Measurements from ENCODE around the gene TPK1.

Gene TPK1

GRCh38 chr7:144791488-144791887 is 44.4 kb downstream of the TPK1 start:
- Histone ChIP-seq H2AFZ (ENCODE audit: low read length) (no peak overlapping the region), H3K27me3 (ENCODE audit: insufficient read depth, low read length) (no peaks in the 10 kb centered on the region), H3K4me1 (ENCODE audit: insufficient read depth, low read length, severe bottlenecking) (no peaks in the 10 kb centered on the region), H3K9me3 (ENCODE audit: low read length) (no peaks in the 10 kb centered on the region), H3K36me3 (ENCODE audit: insufficient read depth, low read length) (no peaks in the 10 kb centered on the region), H3K9me2 (ENCODE audit: low read depth, low read length) (no peaks in the 10 kb centered on the region), H3K4me3 (ENCODE audit: low read depth, low read length, poor library complexity, severe bottlenecking) (no peak overlapping the region), H3K4me2 (ENCODE audit: low read length) (no peak overlapping the region), H3K79me2 (ENCODE audit: insufficient read depth, low read length) (no peaks in the 10 kb centered on the region), H4K20me1 (ENCODE audit: insufficient read depth, low read length) (no peaks in the 10 kb centered on the region), H3K27ac (ENCODE audit: low read depth, low read length, poor library complexity, severe bottlenecking) (no peak overlapping the region), H3K9ac (ENCODE audit: low read length) (no peak overlapping the region), H3F3A (ENCODE audit: insufficient read depth, low read length) (no peaks in the 10 kb centered on the region)
- TF ChIP-seq EZH2 (IDR thresholded peaks at IDR 0.05; ENCODE audit: borderline replicate concordance, low read length) (no peak), CTCF (IDR thresholded peaks at IDR 0.05; ENCODE audit: low read length) (no peak)

GRCh38 chr7:144787127-144787526 is 48.7 kb downstream of the TPK1 start:
- H3K4me3 ChIP-seq (ENCODE audit: low read depth, low read length, poor library complexity, severe bottlenecking), result no peak overlapping the region
- no peaks in the 10 kb centered on the region for H3K36me3 ChIP-seq (ENCODE audit: insufficient read depth, low read length)
- no peak overlapping the region for H3K9ac ChIP-seq (ENCODE audit: low read length)
- H3K79me2 ChIP-seq (ENCODE audit: insufficient read depth, low read length), result no peaks in the 10 kb centered on the region
- no peaks in the 10 kb centered on the region for H3F3A ChIP-seq (ENCODE audit: insufficient read depth, low read length)
- no peak overlapping the region for H2AFZ ChIP-seq (ENCODE audit: low read length)
- H3K9me2 ChIP-seq (ENCODE audit: low read depth, low read length), result no peaks in the 10 kb centered on the region
- H4K20me1 ChIP-seq (ENCODE audit: insufficient read depth, low read length), result no peaks in the 10 kb centered on the region
- no peak overlapping the region for H3K27ac ChIP-seq (ENCODE audit: low read depth, low read length, poor library complexity, severe bottlenecking)
- no peaks in the 10 kb centered on the region for H3K9me3 ChIP-seq (ENCODE audit: low read length)
- TF ChIP-seq EZH2 (IDR thresholded peaks at IDR 0.05; ENCODE audit: borderline replicate concordance, low read length) (no peak), CTCF (IDR thresholded peaks at IDR 0.05; ENCODE audit: low read length) (peak; percentile 20; the same call in 1 of the 2 replicates)
- no peak overlapping the region for H3K4me2 ChIP-seq (ENCODE audit: low read length)
- no peaks in the 10 kb centered on the region for H3K27me3 ChIP-seq (ENCODE audit: insufficient read depth, low read length)
- no peaks in the 10 kb centered on the region for H3K4me1 ChIP-seq (ENCODE audit: insufficient read depth, low read length, severe bottlenecking)

- Histone ChIP-seq H3K9ac (ENCODE audit: low read length) (no peak overlapping the region), H3K27me3 (ENCODE audit: insufficient read depth, low read length) (no peaks in the 10 kb centered on the region), H3F3A (ENCODE audit: insufficient read depth, low read length) (no peaks in the 10 kb centered on the region), H2AFZ (ENCODE audit: low read length) (no peak overlapping the region), H3K9me3 (ENCODE audit: low read length) (no peaks in the 10 kb centered on the region), H4K20me1 (ENCODE audit: insufficient read depth, low read length) (0 out of 2 replicates have a peak, but pooled peaks cover 2% of the 10 kb centered on the region), H3K79me2 (ENCODE audit: insufficient read depth, low read length) (no peaks in the 10 kb centered on the region), H3K4me1 (ENCODE audit: insufficient read depth, low read length, severe bottlenecking) (no peaks in the 10 kb centered on the region), H3K9me2 (ENCODE audit: low read depth, low read length) (no peaks in the 10 kb centered on the region), H3K4me3 (ENCODE audit: low read depth, low read length, poor library complexity, severe bottlenecking) (no peak overlapping the region), H3K36me3 (ENCODE audit: insufficient read depth, low read length) (no peaks in the 10 kb centered on the region), H3K27ac (ENCODE audit: low read depth, low read length, poor library complexity, severe bottlenecking) (no peak overlapping the region), H3K4me2 (ENCODE audit: low read length) (no peak overlapping the region)
- TF ChIP-seq EZH2 (IDR thresholded peaks at IDR 0.05; ENCODE audit: borderline replicate concordance, low read length), result no peak
- TF ChIP-seq CTCF (IDR thresholded peaks at IDR 0.05; ENCODE audit: low read length), result peak; percentile 66
These were observed 49.3 kb downstream of the TPK1 start for GRCh38 chr7:144786522-144786921.

All from OCI-LY1 (cell line).